Measurements from ENCODE around the gene ADRA2B. TPM values are rescaled to one million over a fixed set of nuclear protein-coding genes. Genes with fewer than 3 reads are reported as not detected.

Gene ADRA2B
- total and polyA plus RNA-seq, 12 donors, result 1.5 to 7.3 (median 3.4) TPM

DNA sequence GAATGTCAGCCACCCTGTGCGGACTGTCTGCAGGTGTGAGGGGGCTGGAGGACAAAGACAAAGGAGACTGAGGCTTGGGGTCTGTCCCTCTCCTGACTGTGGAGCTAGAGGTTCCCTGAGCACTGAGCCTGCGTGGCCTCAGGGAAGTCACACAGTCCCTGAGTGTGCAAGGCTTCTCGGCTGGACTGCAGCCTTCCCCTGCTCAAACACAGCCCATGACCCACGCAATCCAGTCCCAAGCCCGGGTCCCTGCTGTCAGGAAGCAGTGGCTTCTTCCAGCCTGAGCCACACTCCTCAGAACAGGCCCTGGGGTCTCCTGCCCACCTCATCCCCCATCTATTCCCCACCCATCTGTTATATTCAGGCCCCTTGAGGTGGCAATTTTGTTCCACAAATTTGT lies 19.2 kb upstream of the ADRA2B start:
- peaks cover 0 to 16% (median 0%) of the 10 kb centered on the region in 7 donors for H3K27me3 ChIP-seq
- intact Hi-C loops (cut with DNase I), result loop anchor here in 6 of 10 donors (5.0 to 10.0 kb wide), 5 partner anchors 37 to 377 kb away; partner anchors contain the start of gene NEURL3 (in 3 of the 6)
- H3K4me1 ChIP-seq, result no peaks in the 10 kb centered on the region
- H3K36me3 ChIP-seq, result no peaks in the 10 kb centered on the region
- 77 to 79% methylated on average over 5 of the region's 5 CpGs for WGBS, 2 donors
- no peaks in the 10 kb centered on the region for H3K9me3 ChIP-seq
- no peak overlapping the region for H3K4me3 ChIP-seq
- DNase-seq (no peak), ATAC-seq (no peak)
- no peak overlapping the region for H3K27ac ChIP-seq
- TF ChIP-seq, protein P1, sequence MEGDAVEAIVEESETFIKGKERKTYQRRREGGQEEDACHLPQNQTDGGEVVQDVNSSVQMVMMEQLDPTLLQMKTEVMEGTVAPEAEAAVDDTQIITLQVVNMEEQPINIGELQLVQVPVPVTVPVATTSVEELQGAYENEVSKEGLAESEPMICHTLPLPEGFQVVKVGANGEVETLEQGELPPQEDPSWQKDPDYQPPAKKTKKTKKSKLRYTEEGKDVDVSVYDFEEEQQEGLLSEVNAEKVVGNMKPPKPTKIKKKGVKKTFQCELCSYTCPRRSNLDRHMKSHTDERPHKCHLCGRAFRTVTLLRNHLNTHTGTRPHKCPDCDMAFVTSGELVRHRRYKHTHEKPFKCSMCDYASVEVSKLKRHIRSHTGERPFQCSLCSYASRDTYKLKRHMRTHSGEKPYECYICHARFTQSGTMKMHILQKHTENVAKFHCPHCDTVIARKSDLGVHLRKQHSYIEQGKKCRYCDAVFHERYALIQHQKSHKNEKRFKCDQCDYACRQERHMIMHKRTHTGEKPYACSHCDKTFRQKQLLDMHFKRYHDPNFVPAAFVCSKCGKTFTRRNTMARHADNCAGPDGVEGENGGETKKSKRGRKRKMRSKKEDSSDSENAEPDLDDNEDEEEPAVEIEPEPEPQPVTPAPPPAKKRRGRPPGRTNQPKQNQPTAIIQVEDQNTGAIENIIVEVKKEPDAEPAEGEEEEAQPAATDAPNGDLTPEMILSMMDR (IDR thresholded peaks at IDR 0.05), result no peak

GRCh38 chr2:96135171-96135570 lies 18.8 kb upstream of the ADRA2B start:
- no peaks in the 10 kb centered on the region for H3K36me3 ChIP-seq
- intact Hi-C loops (cut with DNase I), result loop anchor here in 6 of 10 donors (5.0 to 10.0 kb wide), 5 partner anchors 37 to 377 kb away; partner anchors contain the start of gene NEURL3 (in 3 of the 6)
- whole genome bisulfite sequencing, 2 donors, result 76 to 78% methylated on average over 9 of the region's 9 CpGs
- TF ChIP-seq, protein P1 (IDR thresholded peaks at IDR 0.05), result no peak
- no peak overlapping the region for H3K4me3 ChIP-seq
- H3K27me3 ChIP-seq, result peaks cover 0 to 16% (median 0%) of the 10 kb centered on the region in 7 donors
- no peak overlapping the region for H3K27ac ChIP-seq
- no peaks in the 10 kb centered on the region for H3K9me3 ChIP-seq
- no peaks in the 10 kb centered on the region for H3K4me1 ChIP-seq
- DNase-seq, result no peak
- no peak for ATAC-seq

GRCh38 chr2:96134421-96134820 lies 18.1 kb upstream of the ADRA2B start:
- TF ChIP-seq, protein P1 (IDR thresholded peaks at IDR 0.05), result no peak
- Histone ChIP-seq H3K9me3 (no peaks in the 10 kb centered on the region), H3K27ac (no peak overlapping the region), H3K4me3 (no peak overlapping the region), H3K36me3 (no peaks in the 10 kb centered on the region), H3K27me3 (peaks cover 0 to 16% (median 0%) of the 10 kb centered on the region in 7 donors), H3K4me1 (no peaks in the 10 kb centered on the region)
- DNase-seq (no peak), ATAC-seq (no peak)
- intact Hi-C loops (cut with DNase I), result loop anchor here in 1 of 10 donors (10.0 kb wide), 1 partner anchor 370 kb away; the partner anchor contains the start of gene NEURL3
- WGBS, 2 donors, result 86 to 90% methylated on average over 11 of the region's 11 CpGs

- ATAC-seq, result no peak
- intact Hi-C loops (cut with DNase I), result loop anchor here in 1 of 10 donors (10.0 kb wide), 1 partner anchor 373 kb away; the partner anchor contains the start of gene NEURL3
- WGBS, 2 donors, result 89 to 92% methylated on average over 26 of the region's 26 CpGs
Observed at GRCh38 chr2:96131813-96132745, 15.7 kb upstream of the ADRA2B start.

More at GRCh38 chr2:96131813-96132745, 15.7 kb upstream of the ADRA2B start:
- TF ChIP-seq, protein P1 (IDR thresholded peaks at IDR 0.05), result no peak
- H3K9me3 ChIP-seq, result no peaks in the 10 kb centered on the region
- no peak overlapping the region for H3K27ac ChIP-seq
- no peaks in the 10 kb centered on the region for H3K36me3 ChIP-seq
- peaks cover 0 to 16% (median 0%) of the 10 kb centered on the region in 7 donors for H3K27me3 ChIP-seq
- no peak overlapping the region for H3K4me3 ChIP-seq
- no peak for DNase-seq
- no peaks in the 10 kb centered on the region for H3K4me1 ChIP-seq

Data from heart right ventricle (tissue), 16 donors.